ENCODE data around the gene EFHD2.

DNA sequence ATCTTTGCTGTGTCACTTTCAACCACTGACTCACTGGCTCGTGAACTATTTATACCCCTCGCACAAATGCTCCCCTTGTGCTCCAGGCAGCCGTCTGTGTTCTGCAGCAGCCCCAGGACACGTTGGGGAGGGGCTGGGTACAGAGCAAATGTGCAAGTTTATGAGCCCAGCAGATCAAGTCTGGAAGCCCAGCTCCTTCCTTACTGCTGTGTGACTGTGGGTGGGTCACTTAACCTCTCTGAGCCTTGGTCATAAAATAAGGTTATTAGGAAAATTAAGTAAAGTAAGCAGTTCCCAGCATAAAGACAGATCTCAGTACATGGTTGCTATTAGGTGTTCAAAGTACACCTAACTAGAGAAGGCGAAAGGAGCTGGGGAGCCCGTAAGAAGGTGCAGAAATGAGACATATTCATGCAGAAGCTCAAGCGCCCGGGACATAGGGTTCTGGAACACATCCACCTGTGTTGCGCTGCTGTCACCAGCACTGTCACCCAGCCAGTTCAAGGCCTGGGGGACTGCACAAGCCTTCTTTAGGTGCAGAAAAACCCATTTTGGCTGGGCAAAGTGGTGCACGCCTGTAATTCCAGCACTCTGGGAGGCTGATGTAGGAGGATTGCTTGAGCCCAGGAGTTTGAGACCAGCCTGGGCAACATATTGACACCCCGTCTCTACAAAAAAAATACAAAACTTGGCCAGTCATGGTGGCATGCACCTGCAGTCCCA, 13.8 kb downstream of the EFHD2 start:
- TF ChIP-seq, protein P1, sequence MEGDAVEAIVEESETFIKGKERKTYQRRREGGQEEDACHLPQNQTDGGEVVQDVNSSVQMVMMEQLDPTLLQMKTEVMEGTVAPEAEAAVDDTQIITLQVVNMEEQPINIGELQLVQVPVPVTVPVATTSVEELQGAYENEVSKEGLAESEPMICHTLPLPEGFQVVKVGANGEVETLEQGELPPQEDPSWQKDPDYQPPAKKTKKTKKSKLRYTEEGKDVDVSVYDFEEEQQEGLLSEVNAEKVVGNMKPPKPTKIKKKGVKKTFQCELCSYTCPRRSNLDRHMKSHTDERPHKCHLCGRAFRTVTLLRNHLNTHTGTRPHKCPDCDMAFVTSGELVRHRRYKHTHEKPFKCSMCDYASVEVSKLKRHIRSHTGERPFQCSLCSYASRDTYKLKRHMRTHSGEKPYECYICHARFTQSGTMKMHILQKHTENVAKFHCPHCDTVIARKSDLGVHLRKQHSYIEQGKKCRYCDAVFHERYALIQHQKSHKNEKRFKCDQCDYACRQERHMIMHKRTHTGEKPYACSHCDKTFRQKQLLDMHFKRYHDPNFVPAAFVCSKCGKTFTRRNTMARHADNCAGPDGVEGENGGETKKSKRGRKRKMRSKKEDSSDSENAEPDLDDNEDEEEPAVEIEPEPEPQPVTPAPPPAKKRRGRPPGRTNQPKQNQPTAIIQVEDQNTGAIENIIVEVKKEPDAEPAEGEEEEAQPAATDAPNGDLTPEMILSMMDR (IDR thresholded peaks at IDR 0.05), result no peak
- TF ChIP-seq POLR2A (IDR thresholded peaks at IDR 0.05), result no peak
